Keratinocyte (primary cell): ENCODE data around the gene SETD2. TPM values are rescaled to one million over a fixed set of nuclear protein-coding genes. Genes with fewer than 3 reads are reported as not detected.
A peak's percentile ranks its signal among the peaks of the same experiment; 100 is the strongest.
"Not testable (repeated sequence)": the region's sequence is repeated elsewhere in the genome, so short reads cannot be mapped to it uniquely, and the experiment has no call there.

ENCODE experiments used
- DNase-seq: peaks from one replicate; pipeline ENCODE4 v3.0.0-alpha.2; 2011; ENCODE audit warnings: low read depth, missing footprints, low spot score
- FAIRE-seq: peaks from 2 replicates; lab custom pipeline; 2011; peaks lifted over from hg19 to GRCh38; lab: Jason Lieb, UNC
- H2AFZ ChIP-seq: 2 replicates; pipeline ENCODE4 v1.6.0; 2012; ENCODE audit warnings: low read length, control low read depth, inconsistent platforms; ENCODE audit not compliant: control insufficient read depth
- H3K27ac ChIP-seq: 2 replicates; pipeline ENCODE4 v1.5.1; 2011; ENCODE audit warnings: low read length; ENCODE audit not compliant: control insufficient read depth, insufficient read depth
- H3K27me3 ChIP-seq: 3 replicates; pipeline ENCODE4 v1.6.0; 2011; ENCODE audit warnings: low read length; ENCODE audit not compliant: control insufficient read depth, insufficient read depth; ENCODE audit errors: extremely low read depth
- H3K36me3 ChIP-seq, 2 experiments: 2 replicates in 1 of 2; 3 replicates in 1 of 2; pipeline ENCODE4 v1.5.1; 2011; ENCODE audit warnings: low read length in 2 of 2, mild to moderate bottlenecking in 1 of 2; ENCODE audit not compliant: control insufficient read depth in 2 of 2, insufficient read depth in 2 of 2; ENCODE audit errors: extremely low read depth in 1 of 2
- H3K4me1 ChIP-seq: 3 replicates; pipeline ENCODE4 v1.5.1; 2011; ENCODE audit warnings: low read length; ENCODE audit not compliant: control insufficient read depth, insufficient read depth; ENCODE audit errors: extremely low read depth
- H3K4me2 ChIP-seq: 3 replicates; pipeline ENCODE4 v1.6.0; 2011; ENCODE audit warnings: low read depth, low read length; ENCODE audit not compliant: control insufficient read depth, insufficient read depth; ENCODE audit errors: extremely low read depth
- H3K4me3 ChIP-seq, 3 experiments: fragments of 200-600 bp in 1 of 3; sonication (generic) in 1 of 3; 2 replicates in 2 of 3; 3 replicates in 1 of 3; pipeline ENCODE4 v1.5.1; 2011 to 2016; ENCODE audit warnings: low read length in 3 of 3, mild to moderate bottlenecking in 3 of 3, control low read depth in 2 of 3, inconsistent platforms in 1 of 3, low read depth in 1 of 3, mixed read lengths in 1 of 3, mixed run types in 1 of 3, moderate library complexity in 1 of 3; ENCODE audit not compliant: control insufficient read depth in 2 of 3, insufficient read depth in 2 of 3; ENCODE audit errors: extremely low read depth in 1 of 3
- H3K79me2 ChIP-seq: 2 replicates; pipeline ENCODE4 v1.6.0; 2012; ENCODE audit warnings: low read length; ENCODE audit not compliant: control insufficient read depth, insufficient read depth
- H3K9ac ChIP-seq: 3 replicates; pipeline ENCODE4 v1.6.0; 2011; ENCODE audit warnings: low read length; ENCODE audit not compliant: control insufficient read depth, insufficient read depth; ENCODE audit errors: extremely low read depth
- H3K9me1 ChIP-seq: 3 replicates; pipeline ENCODE4 v1.6.0; 2011; ENCODE audit warnings: low read length; ENCODE audit not compliant: control insufficient read depth, insufficient read depth; ENCODE audit errors: extremely low read depth
- H3K9me3 ChIP-seq: 2 replicates; pipeline ENCODE4 v1.5.1; 2012; ENCODE audit warnings: low read depth, low read length; ENCODE audit not compliant: control insufficient read depth
- H4K20me1 ChIP-seq: 3 replicates; pipeline ENCODE4 v1.6.0; 2011; ENCODE audit warnings: low read length; ENCODE audit not compliant: control insufficient read depth, insufficient read depth; ENCODE audit errors: extremely low read depth
- EZH2 ChIP-seq: IDR thresholded peaks from one replicate; pipeline ENCODE4 v1.6.1; 2012; ENCODE audit warnings: inconsistent platforms, mild to moderate bottlenecking, low read length, moderate library complexity
- dilution Hi-C: fragments of 300-500 bp; cut with MboI; formaldehyde crosslinking; loops from one replicate; pipeline ENCODE4 v1.7.0; 2020; ENCODE audit warnings: low sequenced_read_pairs; ENCODE audit not compliant: extremely low pct_ligation_motif_present
- polyA plus RNA-seq, 5 experiments: library from polyadenylated mRNA; depleted of rRNA in 3 of 5; stranded (reverse) in 3 of 5; stranded (forward) in 1 of 5; unstranded in 1 of 5; fragments of >200 nt; gene quantifications; 1 replicate in 1 of 5; 2 replicates in 3 of 5; 3 replicates in 1 of 5; pipeline versions ENCODE4 v1.2.1 to v1.2.3, GENCODE V29; 2011 to 2012; ENCODE audit warnings: missing spikeins in 2 of 5, low read depth in 1 of 5, low replicate concordance in 1 of 5
- TF ChIP-seq, protein P1 (sequence below), 3 experiments: IDR thresholded peaks in 1 of 3; conservative IDR thresholded peaks in 1 of 3; optimal IDR thresholded peaks in 1 of 3; 2 replicates in 2 of 3; 3 replicates in 1 of 3; pipeline versions ENCODE3 to v1.5.1; 2011; ENCODE audit warnings: low read length in 3 of 3, mild to moderate bottlenecking in 3 of 3, moderate library complexity in 2 of 3, control low read depth in 1 of 3, inconsistent platforms in 1 of 3; ENCODE audit not compliant: insufficient read depth in 2 of 3; ENCODE audit errors: extremely low read depth in 1 of 3

The SETD2 gene
- polyA plus RNA-seq, 1 donor (not counting 4 experiments of a cell fraction or from before 2014, with no cell fraction given): 23.3 TPM

- H3K36me3 ChIP-seq: peaks cover 15 to 18% of the 10 kb centered on the region in 2 experiments
- dilution Hi-C loops: no loop called here
Measured at GRCh38 chr3:47120138-47120537, 43.8 kb downstream of the SETD2 start.

GRCh38 chr3:47119387-47119786, 44.5 kb downstream of the SETD2 start:
- H3K9me1 ChIP-seq, H3K9me3 ChIP-seq, H2AFZ ChIP-seq, dilution Hi-C loops, H3K27ac ChIP-seq, DNase-seq, FAIRE-seq, H3K9ac ChIP-seq, H3K4me3 ChIP-seq, H3K27me3 ChIP-seq, H3K4me2 ChIP-seq, H4K20me1 ChIP-seq: not testable (repeated sequence)
- H3K4me1 ChIP-seq: peaks cover 39% of the 10 kb centered on the region
- H3K36me3 ChIP-seq: peaks cover 15 to 18% of the 10 kb centered on the region in 2 experiments
- peaks cover 19% of the 10 kb centered on the region for H3K79me2 ChIP-seq

More at GRCh38 chr3:47120138-47120537, 43.8 kb downstream of the SETD2 start:
- no peaks in the 10 kb centered on the region for H3K27me3 ChIP-seq
- H3K9ac ChIP-seq: no peak overlapping the region
- H3K4me3 ChIP-seq: no peak overlapping the region
- no peaks in the 10 kb centered on the region for H3K9me1 ChIP-seq
- H3K4me2 ChIP-seq: no peak overlapping the region
- DNase-seq (no peak), FAIRE-seq (no peak)
- no peaks in the 10 kb centered on the region for H3K9me3 ChIP-seq
- H3K27ac ChIP-seq: no peak overlapping the region
- H3K4me1 ChIP-seq: peaks cover 31% of the 10 kb centered on the region
- peaks cover 21% of the 10 kb centered on the region for H3K79me2 ChIP-seq
- TF ChIP-seq EZH2: no peak
- TF ChIP-seq, protein P1, sequence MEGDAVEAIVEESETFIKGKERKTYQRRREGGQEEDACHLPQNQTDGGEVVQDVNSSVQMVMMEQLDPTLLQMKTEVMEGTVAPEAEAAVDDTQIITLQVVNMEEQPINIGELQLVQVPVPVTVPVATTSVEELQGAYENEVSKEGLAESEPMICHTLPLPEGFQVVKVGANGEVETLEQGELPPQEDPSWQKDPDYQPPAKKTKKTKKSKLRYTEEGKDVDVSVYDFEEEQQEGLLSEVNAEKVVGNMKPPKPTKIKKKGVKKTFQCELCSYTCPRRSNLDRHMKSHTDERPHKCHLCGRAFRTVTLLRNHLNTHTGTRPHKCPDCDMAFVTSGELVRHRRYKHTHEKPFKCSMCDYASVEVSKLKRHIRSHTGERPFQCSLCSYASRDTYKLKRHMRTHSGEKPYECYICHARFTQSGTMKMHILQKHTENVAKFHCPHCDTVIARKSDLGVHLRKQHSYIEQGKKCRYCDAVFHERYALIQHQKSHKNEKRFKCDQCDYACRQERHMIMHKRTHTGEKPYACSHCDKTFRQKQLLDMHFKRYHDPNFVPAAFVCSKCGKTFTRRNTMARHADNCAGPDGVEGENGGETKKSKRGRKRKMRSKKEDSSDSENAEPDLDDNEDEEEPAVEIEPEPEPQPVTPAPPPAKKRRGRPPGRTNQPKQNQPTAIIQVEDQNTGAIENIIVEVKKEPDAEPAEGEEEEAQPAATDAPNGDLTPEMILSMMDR (optimal IDR thresholded peaks at IDR 0.05 in 1 of 3, IDR thresholded peaks at IDR 0.05 in 1 of 3, conservative IDR thresholded peaks at IDR 0.05 in 1 of 3; ENCODE audit: extremely low read depth in 1 of 3, insufficient read depth in 2 of 3, low read length in 3 of 3): no peak
- H2AFZ ChIP-seq: no peak overlapping the region
- no peaks in the 10 kb centered on the region for H4K20me1 ChIP-seq

GRCh38 chr3:47117807-47118364, 46.0 kb downstream of the SETD2 start:
- FAIRE-seq (no peak), DNase-seq (no peak)
- peaks cover 14% of the 10 kb centered on the region for H3K79me2 ChIP-seq
- H3K27me3 ChIP-seq: no peaks in the 10 kb centered on the region
- no peak overlapping the region for H3K27ac ChIP-seq
- peaks cover 7 to 15% of the 10 kb centered on the region in 2 experiments for H3K36me3 ChIP-seq
- H4K20me1 ChIP-seq: no peaks in the 10 kb centered on the region
- H3K4me2 ChIP-seq: no peak overlapping the region
- dilution Hi-C loops: no loop called here
- no peak overlapping the region for H2AFZ ChIP-seq
- H3K9me3 ChIP-seq: no peaks in the 10 kb centered on the region
- H3K9ac ChIP-seq: no peak overlapping the region
- TF ChIP-seq, protein P1 (optimal IDR thresholded peaks at IDR 0.05 in 1 of 3, IDR thresholded peaks at IDR 0.05 in 1 of 3, conservative IDR thresholded peaks at IDR 0.05 in 1 of 3; ENCODE audit: extremely low read depth in 1 of 3, insufficient read depth in 2 of 3, low read length in 3 of 3): no peak
- no peak for TF ChIP-seq EZH2
- H3K9me1 ChIP-seq: no peaks in the 10 kb centered on the region
- H3K4me3 ChIP-seq: no peak overlapping the region
- peaks cover 51% of the 10 kb centered on the region for H3K4me1 ChIP-seq

DNA sequence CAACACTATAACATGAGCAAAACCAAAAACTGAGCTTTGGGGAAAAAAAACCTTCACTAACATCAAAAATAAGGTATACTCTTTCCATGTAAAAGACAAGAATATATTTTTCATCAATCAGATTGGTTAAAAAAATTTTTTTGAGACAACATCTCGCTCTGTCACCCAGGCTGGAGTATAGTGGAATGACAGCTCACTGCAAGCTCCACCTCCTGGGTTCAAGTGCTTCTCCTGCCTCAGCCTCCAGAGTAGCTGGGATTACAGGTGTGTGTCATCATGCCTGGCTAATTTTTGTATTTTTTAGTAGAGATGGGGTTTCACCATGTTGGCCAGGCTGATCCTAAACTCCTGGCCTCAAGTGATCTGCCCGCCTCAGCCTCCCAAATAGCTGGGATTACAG, 48.4 kb downstream of the SETD2 start:
- H3K27me3 ChIP-seq, H4K20me1 ChIP-seq, dilution Hi-C loops, H3K4me3 ChIP-seq, H2AFZ ChIP-seq, H3K9ac ChIP-seq, H3K9me3 ChIP-seq, H3K9me1 ChIP-seq, DNase-seq, FAIRE-seq: not testable (repeated sequence)
- H3K4me2 ChIP-seq: peak overlapping the region; percentile 84
- peaks cover 52% of the 10 kb centered on the region for H3K4me1 ChIP-seq
- H3K36me3 ChIP-seq: peaks cover 6 to 13% of the 10 kb centered on the region in 2 experiments
- H3K27ac ChIP-seq: peak overlapping the region; percentile 90
- peaks cover 23% of the 10 kb centered on the region for H3K79me2 ChIP-seq
